Measurements from ENCODE around the gene AGAP1. TPM values are rescaled to one million over a fixed set of nuclear protein-coding genes. Genes with fewer than 3 reads are reported as not detected.

The AGAP1 gene
- total RNA-seq, 2 donors from 2014 or later: 19.1 to 20.8 TPM

DNA sequence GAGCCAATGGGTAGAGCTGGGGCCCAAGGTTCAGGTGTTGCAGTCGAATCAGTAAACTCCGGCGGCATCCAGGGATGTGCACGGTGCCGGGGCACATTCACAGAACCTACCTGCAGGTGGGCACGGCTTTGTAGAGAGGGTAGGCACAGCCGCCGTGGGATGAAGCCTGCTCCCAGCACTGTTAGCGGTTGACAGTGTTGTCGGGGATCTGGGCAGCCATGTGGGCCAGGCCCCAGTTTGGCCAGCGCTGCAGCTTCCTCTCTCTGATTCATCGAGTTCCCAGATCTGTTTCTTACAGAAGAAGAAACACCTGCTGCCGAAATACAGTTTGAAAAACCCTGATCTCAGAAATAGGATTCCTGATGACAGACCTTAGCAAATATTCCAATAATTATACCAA, 274.8 kb downstream of the AGAP1 start:
- H3K27me3 ChIP-seq (replicated peaks; ENCODE audit: insufficient read depth): no peaks in the 10 kb centered on the region
- no peak overlapping the region for H3K4me3 ChIP-seq
- H3K9me3 ChIP-seq: no peaks in the 10 kb centered on the region
- DNase-seq (ENCODE audit: low spot score): no peak
- ATAC-seq (ENCODE audit: insufficient number of reproducible peaks, low FRiP score, low read depth): no peak
- no peaks in the 10 kb centered on the region for H3K36me3 ChIP-seq
- TF ChIP-seq, protein P1, sequence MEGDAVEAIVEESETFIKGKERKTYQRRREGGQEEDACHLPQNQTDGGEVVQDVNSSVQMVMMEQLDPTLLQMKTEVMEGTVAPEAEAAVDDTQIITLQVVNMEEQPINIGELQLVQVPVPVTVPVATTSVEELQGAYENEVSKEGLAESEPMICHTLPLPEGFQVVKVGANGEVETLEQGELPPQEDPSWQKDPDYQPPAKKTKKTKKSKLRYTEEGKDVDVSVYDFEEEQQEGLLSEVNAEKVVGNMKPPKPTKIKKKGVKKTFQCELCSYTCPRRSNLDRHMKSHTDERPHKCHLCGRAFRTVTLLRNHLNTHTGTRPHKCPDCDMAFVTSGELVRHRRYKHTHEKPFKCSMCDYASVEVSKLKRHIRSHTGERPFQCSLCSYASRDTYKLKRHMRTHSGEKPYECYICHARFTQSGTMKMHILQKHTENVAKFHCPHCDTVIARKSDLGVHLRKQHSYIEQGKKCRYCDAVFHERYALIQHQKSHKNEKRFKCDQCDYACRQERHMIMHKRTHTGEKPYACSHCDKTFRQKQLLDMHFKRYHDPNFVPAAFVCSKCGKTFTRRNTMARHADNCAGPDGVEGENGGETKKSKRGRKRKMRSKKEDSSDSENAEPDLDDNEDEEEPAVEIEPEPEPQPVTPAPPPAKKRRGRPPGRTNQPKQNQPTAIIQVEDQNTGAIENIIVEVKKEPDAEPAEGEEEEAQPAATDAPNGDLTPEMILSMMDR (IDR thresholded peaks at IDR 0.05): no peak
- no peak overlapping the region for H3K27ac ChIP-seq
- no peaks in the 10 kb centered on the region for H3K4me1 ChIP-seq (ENCODE audit: control insufficient read depth in 1 of 2, low read depth in 2 of 2)

DNA sequence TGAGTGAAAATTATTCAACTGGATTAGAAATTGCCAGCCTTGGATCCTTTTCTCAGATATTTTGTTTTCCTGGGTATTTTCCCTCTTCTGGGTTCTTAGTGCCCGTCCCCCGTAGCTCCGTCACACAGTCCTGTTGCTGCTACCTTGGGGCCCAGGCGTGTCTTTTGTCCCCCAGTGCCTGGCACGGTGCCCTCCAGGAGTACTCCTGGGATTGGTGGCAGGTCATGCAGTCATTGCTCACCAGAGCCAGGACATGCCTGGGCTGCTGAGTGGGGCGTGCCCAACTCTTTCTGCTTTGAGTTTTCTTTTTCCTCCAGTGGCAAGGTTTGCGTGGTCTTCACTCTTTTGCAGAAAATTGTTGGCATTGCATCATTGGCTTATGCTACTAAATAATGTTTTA, 275.2 kb downstream of the AGAP1 start:
- ATAC-seq (ENCODE audit: insufficient number of reproducible peaks, low FRiP score, low read depth) (no peak), DNase-seq (ENCODE audit: low spot score) (no peak)
- Histone ChIP-seq H3K4me1 (ENCODE audit: control insufficient read depth in 1 of 2, low read depth in 2 of 2) (no peaks in the 10 kb centered on the region), H3K27me3 (replicated peaks; ENCODE audit: insufficient read depth) (no peaks in the 10 kb centered on the region), H3K27ac (no peak overlapping the region), H3K9me3 (no peaks in the 10 kb centered on the region), H3K4me3 (no peak overlapping the region), H3K36me3 (no peaks in the 10 kb centered on the region)
- TF ChIP-seq, protein P1 (IDR thresholded peaks at IDR 0.05): no peak

DNA sequence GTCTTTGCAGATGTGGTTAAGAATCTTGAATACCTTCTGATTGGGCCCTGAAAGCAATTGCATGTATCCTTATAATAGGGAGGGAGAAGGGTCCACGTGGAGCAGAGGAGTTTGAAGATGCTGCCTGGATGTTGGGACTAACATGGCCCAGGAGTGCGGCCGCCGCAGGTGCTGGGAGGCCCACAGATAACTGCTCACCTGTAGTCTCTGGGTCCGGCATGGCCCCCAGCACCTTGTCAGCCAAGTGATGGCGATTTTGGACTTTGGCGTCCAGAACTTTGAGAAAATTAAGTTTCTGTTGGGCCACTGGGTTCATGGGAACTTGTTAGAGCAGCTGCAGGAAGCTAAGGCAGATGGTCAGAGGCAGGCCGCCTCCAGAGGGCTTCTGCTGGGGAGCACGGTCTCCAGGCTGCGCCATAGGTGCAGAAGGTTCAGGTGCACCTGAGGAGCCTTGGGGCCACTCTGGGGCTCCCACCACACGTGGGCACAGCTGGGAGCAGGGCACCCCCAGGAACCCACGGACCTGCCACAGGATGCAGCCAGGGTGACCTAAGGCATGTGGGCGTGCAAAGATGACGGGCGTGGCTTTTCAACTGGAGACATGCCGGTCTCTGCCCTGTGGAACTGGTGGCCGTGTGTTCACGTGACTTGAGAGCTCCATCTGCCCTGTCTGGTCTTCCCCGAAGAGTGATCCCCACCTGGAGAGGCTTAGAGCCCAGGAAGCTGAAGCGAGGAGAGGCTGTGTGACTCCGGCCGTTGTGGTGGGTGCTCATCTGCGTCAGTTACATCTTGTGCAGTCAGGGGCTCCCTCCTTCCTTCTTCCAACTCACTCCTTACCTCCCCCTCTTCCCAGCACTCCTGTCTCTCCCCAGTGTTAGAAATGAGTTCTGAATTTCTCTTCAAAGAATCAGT, 277.3 kb downstream of the AGAP1 start:
- no peak overlapping the region for H3K4me3 ChIP-seq
- H3K36me3 ChIP-seq: no peaks in the 10 kb centered on the region
- DNase-seq (ENCODE audit: low spot score): no peak
- no peak overlapping the region for H3K27ac ChIP-seq
- no peaks in the 10 kb centered on the region for H3K9me3 ChIP-seq
- no peaks in the 10 kb centered on the region for H3K4me1 ChIP-seq (ENCODE audit: control insufficient read depth in 1 of 2, low read depth in 2 of 2)
- H3K27me3 ChIP-seq (replicated peaks; ENCODE audit: insufficient read depth): no peaks in the 10 kb centered on the region
- no peak for ATAC-seq (ENCODE audit: insufficient number of reproducible peaks, low FRiP score, low read depth)
- TF ChIP-seq, protein P1 (IDR thresholded peaks at IDR 0.05): no peak

DNA sequence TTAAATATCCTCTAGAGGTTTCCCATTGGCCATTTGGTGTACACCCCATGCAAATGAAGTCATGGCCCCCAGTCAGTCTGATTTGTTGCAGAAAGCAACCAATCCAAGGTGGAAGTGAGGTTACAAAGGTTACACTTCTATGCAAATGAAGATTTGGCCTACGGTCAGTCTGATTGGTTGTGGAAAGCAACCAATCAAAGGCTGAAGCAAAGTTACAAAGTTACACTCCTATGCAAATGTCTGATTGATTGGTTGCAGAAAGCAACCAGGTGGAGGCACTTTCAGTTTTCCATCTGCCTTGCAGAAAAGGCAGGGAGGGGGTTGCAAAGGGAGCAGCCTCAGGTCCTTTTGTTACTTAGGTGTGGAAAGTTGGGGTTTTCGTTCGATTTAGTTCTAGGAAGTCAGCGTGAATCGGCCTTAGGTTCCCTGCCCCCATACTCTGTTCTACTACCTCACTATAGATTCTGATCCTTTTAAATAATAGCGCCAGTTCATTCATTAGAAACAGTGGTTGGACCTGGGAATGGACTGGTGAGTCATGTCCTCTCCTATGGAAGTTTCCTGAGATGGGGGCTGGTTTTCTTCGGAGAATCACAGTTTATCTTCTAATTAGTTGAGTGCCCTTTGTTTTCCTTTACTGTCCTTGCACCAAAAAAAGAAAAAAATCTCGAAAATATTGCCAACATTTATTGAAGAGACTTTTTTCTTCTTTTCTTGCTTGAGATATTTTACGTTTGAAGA, 279.5 kb downstream of the AGAP1 start:
- Histone ChIP-seq H3K27ac (no peak overlapping the region), H3K27me3 (replicated peaks; ENCODE audit: insufficient read depth) (no peaks in the 10 kb centered on the region), H3K4me3 (no peak overlapping the region), H3K4me1 (ENCODE audit: control insufficient read depth in 1 of 2, low read depth in 2 of 2) (no peaks in the 10 kb centered on the region), H3K36me3 (no peaks in the 10 kb centered on the region), H3K9me3 (no peaks in the 10 kb centered on the region)
- ATAC-seq (ENCODE audit: insufficient number of reproducible peaks, low FRiP score, low read depth) (no peak), DNase-seq (ENCODE audit: low spot score) (no peak)
- TF ChIP-seq, protein P1 (IDR thresholded peaks at IDR 0.05): no peak

DNA sequence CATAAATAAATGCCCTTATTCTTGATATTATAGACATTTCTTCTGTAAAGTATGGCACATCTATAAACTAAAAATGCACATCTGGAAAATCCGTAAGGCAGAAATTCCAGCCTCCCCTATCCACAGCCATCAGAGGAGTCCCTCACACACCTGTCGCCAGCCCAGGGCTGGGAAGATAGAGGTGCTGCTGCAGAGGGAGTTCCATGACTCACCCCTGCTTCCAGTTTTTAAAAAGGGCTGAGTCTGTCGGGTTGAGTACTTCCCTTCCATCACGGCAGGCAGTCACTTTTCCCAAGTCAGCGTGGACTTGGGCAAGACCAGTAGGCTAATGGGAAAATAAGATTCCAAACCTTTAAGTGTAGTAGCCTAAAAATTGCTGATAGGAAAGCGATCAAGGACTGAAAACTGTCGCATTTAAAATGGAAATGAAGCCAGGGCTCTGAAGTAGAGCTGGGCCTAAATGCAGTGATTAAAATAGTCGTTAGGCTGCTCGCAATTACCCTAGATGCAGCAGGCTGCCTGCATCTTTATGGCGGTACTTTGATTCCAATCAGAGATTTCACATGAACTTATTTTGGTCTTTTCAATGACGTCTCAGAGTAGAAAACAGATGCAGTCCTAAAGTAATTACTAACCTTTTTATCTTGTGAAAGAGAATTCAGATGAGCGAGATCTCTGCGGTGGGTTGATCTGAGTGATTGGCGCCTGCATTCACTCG, 280.5 kb downstream of the AGAP1 start:
- no peak overlapping the region for H3K27ac ChIP-seq
- no peaks in the 10 kb centered on the region for H3K27me3 ChIP-seq (replicated peaks; ENCODE audit: insufficient read depth)
- no peak overlapping the region for H3K4me3 ChIP-seq
- no peaks in the 10 kb centered on the region for H3K36me3 ChIP-seq
- ATAC-seq (ENCODE audit: insufficient number of reproducible peaks, low FRiP score, low read depth) (no peak), DNase-seq (ENCODE audit: low spot score) (no peak)
- H3K4me1 ChIP-seq (ENCODE audit: control insufficient read depth in 1 of 2, low read depth in 2 of 2): no peaks in the 10 kb centered on the region
- TF ChIP-seq, protein P1 (IDR thresholded peaks at IDR 0.05): no peak
- H3K9me3 ChIP-seq: no peaks in the 10 kb centered on the region

Measured in thoracic aorta (tissue), 2 donors.